ENCODE results near the gene ITIH2. TPM values are rescaled to one million over a fixed set of nuclear protein-coding genes. Genes with fewer than 3 reads are reported as not detected.
A peak's percentile ranks its signal among the peaks of the same experiment; 100 is the strongest.
"Not testable (repeated sequence)": the region's sequence is repeated elsewhere in the genome, so short reads cannot be mapped to it uniquely, and the experiment has no call there.

Gene ITIH2, protein sequence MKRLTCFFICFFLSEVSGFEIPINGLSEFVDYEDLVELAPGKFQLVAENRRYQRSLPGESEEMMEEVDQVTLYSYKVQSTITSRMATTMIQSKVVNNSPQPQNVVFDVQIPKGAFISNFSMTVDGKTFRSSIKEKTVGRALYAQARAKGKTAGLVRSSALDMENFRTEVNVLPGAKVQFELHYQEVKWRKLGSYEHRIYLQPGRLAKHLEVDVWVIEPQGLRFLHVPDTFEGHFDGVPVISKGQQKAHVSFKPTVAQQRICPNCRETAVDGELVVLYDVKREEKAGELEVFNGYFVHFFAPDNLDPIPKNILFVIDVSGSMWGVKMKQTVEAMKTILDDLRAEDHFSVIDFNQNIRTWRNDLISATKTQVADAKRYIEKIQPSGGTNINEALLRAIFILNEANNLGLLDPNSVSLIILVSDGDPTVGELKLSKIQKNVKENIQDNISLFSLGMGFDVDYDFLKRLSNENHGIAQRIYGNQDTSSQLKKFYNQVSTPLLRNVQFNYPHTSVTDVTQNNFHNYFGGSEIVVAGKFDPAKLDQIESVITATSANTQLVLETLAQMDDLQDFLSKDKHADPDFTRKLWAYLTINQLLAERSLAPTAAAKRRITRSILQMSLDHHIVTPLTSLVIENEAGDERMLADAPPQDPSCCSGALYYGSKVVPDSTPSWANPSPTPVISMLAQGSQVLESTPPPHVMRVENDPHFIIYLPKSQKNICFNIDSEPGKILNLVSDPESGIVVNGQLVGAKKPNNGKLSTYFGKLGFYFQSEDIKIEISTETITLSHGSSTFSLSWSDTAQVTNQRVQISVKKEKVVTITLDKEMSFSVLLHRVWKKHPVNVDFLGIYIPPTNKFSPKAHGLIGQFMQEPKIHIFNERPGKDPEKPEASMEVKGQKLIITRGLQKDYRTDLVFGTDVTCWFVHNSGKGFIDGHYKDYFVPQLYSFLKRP
- total RNA-seq: not detected in 2 replicates

DNA sequence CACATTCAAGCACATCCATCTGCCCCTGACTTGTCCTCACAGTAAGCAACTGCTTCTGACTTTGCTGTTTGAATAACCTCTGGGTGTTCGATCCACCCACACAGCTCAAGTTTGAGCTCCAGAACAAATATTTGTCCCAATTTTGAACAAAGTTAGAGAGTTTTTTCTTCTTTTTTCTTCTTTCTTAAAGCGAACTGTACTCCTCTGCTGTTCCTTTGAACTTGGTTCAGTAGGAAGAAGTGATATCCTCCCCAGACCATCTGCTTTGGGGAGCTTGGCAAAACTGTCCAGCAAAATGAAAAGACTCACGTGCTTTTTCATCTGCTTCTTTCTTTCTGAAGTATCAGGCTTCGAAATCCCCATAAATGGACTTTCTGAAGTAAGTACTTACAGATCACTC is at the start of gene ITIH2:
TSS of gene ITIH2 (plus strand) at position 177 of the 400 bp plus-strand sequence. CDS start at position 296, 119 bp downstream.
- DNase-seq (ENCODE audit: extremely low read depth, low read depth, low spot score): no peak

DNA sequence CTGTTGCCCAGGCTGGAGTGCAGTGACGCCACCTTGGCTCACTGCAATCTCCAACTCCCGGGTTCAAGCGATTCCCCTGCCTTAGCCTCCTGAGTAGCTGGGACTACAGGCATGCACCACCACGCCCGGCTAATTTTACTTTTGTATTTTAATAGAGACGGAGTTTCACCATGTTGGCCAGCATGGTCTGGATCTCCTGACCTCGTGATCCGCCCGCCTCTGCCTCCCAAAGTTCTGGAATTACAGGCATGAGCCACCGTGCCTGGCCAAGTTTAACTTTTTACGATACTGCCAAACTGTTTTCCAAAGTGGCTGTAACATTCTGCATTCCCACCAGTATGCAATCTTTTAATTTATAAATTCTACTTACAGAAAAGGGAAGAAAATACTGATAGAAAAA is 46.0 kb upstream of the ITIH2 start:
- not testable (repeated sequence) for DNase-seq (ENCODE audit: extremely low read depth, low read depth, low spot score)

DNA sequence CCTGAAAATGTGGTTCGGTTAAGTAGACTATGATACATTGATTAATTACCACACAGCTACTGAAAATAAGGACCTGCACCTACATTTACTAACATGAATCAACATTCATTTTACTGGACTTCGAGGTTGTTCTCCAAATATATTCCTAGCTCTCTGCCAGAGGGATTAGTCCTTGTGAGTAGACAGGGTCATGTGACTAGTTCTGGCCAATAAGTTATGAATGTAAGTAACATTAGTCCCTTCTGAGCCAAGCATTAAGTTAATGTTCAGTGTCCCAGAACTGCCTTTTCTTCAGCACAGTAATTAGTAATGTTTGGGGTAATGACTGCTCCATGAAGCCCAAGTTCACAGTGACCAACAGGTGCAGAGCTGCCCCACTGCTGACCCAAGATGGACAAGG is 45.6 kb upstream of the ITIH2 start:
- DNase-seq (ENCODE audit: extremely low read depth, low read depth, low spot score): no peak

GRCh38 chr10:7659560-7659959 is 43.6 kb upstream of the ITIH2 start:
- DNase-seq (ENCODE audit: extremely low read depth, low read depth, low spot score): no peak

DNA sequence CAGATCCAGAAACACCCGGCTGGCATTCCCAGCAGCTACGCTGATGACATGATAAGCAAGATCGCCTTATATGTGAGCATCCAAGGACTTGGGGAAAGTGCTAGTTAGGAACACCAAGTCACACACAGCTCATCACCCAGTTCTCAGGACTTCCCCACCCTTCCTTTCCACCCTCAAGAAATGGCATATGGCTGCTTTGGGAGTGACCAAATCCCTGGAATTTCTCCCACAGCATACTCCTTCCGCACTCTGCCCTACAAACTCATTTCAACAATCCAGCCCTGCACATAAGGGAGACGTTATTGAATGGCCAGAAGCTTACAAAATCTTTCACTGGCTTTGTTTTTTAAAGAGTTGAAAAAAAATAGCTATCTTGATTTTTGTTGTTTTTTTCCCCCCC is 40.6 kb upstream of the ITIH2 start:
- no peak for DNase-seq (ENCODE audit: extremely low read depth, low read depth, low spot score)

- no peak for DNase-seq (ENCODE audit: extremely low read depth, low read depth, low spot score)
These were observed 38.4 kb upstream of the ITIH2 start for GRCh38 chr10:7664707-7665106.

DNA sequence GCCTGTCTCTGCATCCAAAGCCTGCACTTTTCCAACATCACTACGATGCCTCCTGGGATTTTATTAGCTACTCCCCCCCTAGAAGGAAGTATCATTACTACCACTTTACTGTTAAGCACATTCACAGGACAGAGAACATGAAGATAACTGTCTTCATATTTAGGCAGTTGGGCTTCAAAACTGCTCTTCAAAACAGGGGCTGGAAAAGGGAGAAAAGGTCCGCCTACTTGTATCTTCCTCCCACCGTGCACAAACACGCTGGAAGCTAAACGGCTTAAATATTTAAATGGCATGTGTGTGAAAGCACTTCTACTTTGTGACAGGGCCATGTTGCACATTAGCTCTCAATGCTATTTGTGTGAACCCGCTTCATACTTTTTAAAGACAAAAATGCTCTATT is 37.3 kb upstream of the ITIH2 start:
- DNase-seq (ENCODE audit: extremely low read depth, low read depth, low spot score): no peak

DNA sequence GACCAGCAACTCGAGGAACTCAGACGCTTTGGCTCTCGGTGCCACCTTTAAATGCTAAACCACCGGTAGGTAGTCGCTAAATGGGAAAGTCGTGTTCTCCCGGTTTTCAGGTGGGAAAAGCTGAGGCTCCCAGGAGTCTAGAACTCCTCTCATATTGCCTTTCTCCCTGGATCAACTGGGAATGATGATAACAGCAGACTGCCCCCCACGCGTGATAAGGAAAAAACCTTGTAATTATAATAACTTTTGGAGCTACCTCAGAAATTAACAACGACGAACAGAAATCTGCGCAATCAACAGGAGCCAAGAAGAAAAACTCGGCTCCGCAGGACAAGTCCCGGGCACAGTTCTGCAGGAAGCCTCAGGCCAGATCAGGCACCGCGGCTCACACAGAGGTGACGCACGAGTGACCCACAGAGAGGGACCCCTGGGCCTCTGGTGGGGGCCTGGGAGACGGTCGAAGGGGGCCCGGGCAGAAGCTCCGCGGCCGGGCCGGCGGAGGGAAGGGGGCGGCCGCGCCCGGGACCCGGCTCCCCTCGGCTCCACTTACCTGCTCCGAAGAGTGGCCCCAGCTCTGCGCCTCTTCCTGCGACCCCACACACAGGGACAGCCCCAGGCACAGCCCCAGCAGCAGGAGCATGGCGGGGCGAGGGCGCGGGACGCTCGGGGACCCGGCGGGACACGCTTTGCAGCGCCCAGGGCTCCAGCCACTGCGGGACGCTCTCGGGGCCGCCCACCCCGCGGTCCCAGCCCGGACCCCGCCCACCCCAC is 36.7 kb upstream of the ITIH2 start, which contains the start of gene ITIH5:
TSS of gene ITIH5 (minus strand) at position 714 of the 771 bp plus-strand sequence. CDS start at position 640, 74 bp downstream.
- no peak for DNase-seq (ENCODE audit: extremely low read depth, low read depth, low spot score)

DNA sequence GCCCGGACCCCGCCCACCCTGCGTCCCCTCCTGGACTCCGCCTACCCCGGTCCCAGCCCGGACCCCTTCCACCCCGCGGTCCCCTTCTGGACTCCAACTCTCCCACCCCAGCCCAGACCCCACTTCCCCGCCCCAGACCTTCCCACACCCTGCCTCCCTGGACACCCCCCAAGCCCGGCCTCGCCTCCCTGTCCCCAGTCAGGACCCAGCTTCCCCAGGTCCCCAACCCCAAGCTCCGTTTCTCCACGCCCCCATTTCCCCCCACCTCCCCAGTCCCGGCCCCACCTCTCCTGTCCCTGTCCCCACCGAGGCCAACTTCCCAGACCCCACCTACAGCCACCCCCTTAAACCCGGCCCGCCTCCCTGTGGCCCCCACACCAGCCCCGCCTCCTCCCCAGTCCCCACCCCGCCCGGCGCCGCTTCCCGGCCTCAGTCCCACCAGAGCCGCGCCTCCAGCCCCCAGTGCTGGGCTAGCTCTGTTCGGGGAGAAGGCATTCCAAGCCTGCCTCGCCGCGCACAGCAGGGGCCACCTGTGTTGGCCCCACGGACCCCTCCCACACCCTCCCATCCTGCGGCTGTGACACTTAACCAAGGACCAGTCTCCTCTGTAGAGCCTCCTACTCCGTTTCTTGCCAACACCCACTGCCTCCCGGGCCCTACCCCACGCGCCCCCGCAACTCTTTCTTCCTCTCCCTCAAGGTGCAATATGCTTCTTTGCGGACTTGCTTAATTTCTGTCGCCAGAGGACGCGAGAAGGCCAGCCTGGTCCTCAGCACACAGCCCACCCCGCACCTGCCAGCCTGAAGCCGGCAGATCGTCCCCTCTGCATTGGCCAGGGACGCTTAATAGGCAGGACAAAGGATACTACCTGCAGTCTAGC is 35.6 kb upstream of the ITIH2 start:
- DNase-seq (ENCODE audit: extremely low read depth, low read depth, low spot score): no peak

DNA sequence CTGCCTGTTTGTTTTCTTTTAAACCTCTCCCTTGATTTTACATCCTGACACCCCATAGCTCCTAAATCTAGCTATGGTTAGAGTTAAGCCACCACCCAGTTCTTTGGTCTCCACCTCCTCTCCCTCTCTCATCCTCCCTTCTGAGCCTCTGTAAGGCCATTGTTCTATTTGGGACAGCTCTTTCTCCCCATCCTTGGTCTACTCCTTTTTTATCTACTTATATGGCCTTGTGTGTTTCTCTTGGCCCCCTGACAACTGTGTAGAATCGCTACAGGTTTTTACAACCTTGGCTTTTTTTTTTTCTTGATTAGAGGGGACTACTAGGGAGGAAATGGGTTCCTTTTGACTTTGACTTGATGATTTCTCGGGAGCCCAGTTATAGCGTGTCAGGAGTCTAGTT is 33.0 kb upstream of the ITIH2 start:
- DNase-seq (ENCODE audit: extremely low read depth, low read depth, low spot score): no peak

DNA sequence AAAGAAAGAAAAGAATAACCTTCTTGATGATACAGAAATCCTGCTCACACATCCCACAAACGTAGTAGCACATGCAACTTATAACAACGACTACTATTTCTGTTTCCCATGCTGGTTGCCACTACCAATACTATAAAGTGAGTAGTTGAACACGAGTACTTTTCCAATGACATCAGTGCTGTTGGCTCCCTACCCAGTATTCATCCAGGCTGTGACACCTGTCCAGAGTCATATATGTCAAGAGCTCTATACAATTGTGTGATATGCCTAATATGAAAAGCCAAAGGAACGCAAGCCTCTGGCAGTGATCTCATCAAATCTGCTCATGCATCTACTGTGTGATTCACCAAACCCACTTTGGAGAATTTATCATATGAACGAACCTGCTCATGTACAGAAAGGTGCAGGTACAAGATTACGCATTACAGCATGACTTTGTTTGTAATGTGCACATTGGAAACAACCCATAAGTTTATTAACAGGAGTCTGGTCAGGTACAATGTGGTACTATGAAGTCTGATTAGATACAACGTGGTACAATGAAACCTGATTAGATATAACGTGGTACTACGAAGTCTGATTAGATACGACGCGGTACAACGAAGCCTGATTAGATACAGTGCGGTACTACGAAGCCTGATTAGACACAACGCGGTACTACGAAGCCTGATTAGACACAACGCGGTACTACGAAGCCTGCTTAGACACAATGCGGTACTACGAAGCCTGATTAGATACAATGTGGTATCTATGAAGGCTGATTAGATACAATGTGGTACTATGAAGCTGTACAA is 30.6 kb upstream of the ITIH2 start:
- DNase-seq (ENCODE audit: extremely low read depth, low read depth, low spot score): no peak

- no peak for DNase-seq (ENCODE audit: extremely low read depth, low read depth, low spot score)
These were observed 23.9 kb upstream of the ITIH2 start for GRCh38 chr10:7679256-7679655.

DNA sequence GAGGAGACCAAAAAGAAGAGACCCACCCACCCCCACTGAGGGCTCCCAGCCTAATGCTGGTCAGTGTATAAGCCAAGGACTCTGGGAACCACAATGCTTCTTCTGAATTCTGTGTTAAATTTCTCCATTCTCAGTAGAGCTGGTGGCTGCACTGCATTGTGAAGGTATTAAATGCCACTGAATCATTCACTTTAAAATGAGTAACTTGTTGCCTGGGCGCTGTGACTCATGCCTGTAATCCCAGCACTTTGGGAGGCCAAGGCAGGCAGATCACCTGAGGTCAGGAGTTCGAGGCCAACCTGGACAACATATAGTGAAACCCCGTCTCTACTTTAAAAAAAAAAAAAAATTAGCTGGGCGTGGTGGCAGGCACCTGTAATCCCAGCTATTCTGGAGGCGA is 23.0 kb upstream of the ITIH2 start:
- DNase-seq (ENCODE audit: extremely low read depth, low read depth, low spot score): not testable (repeated sequence)

- DNase-seq (ENCODE audit: extremely low read depth, low read depth, low spot score): no peak
These were observed 16.6 kb upstream of the ITIH2 start for GRCh38 chr10:7686351-7687171.

DNA sequence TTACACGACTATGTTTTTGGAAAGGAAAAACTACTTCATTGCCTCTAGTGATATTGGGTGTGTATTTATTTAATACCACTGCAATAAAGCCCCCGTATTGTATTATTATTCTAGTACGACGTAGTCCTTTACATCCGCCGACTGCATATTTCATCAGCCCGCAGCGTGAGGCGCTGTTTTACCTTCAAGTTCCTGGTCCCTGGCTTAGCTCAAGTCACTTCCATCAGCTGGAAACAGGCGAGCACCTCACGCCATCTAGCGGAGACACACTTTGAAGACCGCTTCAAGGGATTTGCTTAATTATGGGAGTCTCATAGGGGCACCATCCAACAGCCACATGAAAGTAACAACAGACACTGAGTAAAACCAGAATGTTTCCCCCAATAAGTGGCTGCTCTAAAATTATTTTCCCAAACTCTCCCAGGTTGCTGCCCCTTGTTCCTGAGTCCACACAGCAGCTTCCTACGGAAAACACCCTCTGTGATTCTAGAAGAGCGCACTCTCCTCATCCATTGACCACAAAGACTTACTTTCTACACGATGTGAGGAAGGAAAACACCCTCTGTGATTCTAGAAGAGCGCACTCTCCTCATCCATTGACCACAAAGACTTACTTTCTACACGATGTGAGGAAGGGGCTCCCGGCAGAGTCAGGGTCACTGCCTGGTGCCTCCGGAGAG is 15.7 kb upstream of the ITIH2 start:
- peak; percentile 72 for DNase-seq (ENCODE audit: extremely low read depth, low read depth, low spot score)

- DNase-seq (ENCODE audit: extremely low read depth, low read depth, low spot score): no peak
These were observed 13.5 kb upstream of the ITIH2 start for GRCh38 chr10:7689591-7689990.

GRCh38 chr10:7690885-7691597 is 12.1 kb upstream of the ITIH2 start:
- not testable (repeated sequence) for DNase-seq (ENCODE audit: extremely low read depth, low read depth, low spot score)
